Hepatocyte (in vitro differentiated cells): ENCODE data around the gene VSIG10L. TPM values are rescaled to one million over a fixed set of nuclear protein-coding genes. Genes with fewer than 3 reads are reported as not detected.

ENCODE experiments used
- DNase-seq: peaks from one replicate; pipeline ENCODE4 v3.0.0-alpha.2; 2016; ENCODE audit warnings: low spot score
- H2AFZ ChIP-seq: fragments of 200-600 bp; sonication (generic); 2 replicates; pipeline ENCODE4 v1.6.0; 2016; ENCODE audit warnings: antibody characterized with exemption, mild to moderate bottlenecking
- H3K27ac ChIP-seq: fragments of 200-600 bp; sonication (generic); 2 replicates; pipeline ENCODE4 v1.5.1; 2016; ENCODE audit warnings: mild to moderate bottlenecking
- H3K27me3 ChIP-seq: fragments of 200-600 bp; sonication (generic); 2 replicates; pipeline ENCODE4 v1.6.1; 2016
- H3K36me3 ChIP-seq: fragments of 200-600 bp; sonication (generic); replicated peaks from 2 replicates; pipeline ENCODE4 v1.5.1; 2016; ENCODE audit warnings: low read depth; ENCODE audit not compliant: insufficient read depth
- H3K4me1 ChIP-seq: fragments of 200-600 bp; sonication (generic); 2 replicates; pipeline ENCODE4 v1.5.1; 2016; ENCODE audit warnings: mild to moderate bottlenecking, moderate library complexity; ENCODE audit not compliant: insufficient read depth
- H3K4me2 ChIP-seq: fragments of 200-600 bp; sonication (generic); 2 replicates; pipeline ENCODE4 v1.6.0; 2016
- H3K4me3 ChIP-seq: fragments of 200-600 bp; sonication (generic); 2 replicates; pipeline ENCODE4 v1.5.1; 2016; ENCODE audit warnings: mild to moderate bottlenecking
- H3K79me2 ChIP-seq: fragments of 200-600 bp; sonication (generic); 2 replicates; pipeline ENCODE4 v1.6.0; 2017; ENCODE audit warnings: mild to moderate bottlenecking
- H3K9me2 ChIP-seq: fragments of 200-600 bp; sonication (generic); replicated peaks from 2 replicates; pipeline ENCODE4 v1.6.0; 2017; ENCODE audit warnings: mild to moderate bottlenecking; ENCODE audit not compliant: insufficient read depth
- H3K9me3 ChIP-seq: fragments of 200-600 bp; sonication (generic); 2 replicates; pipeline ENCODE4 v1.5.1; 2016; ENCODE audit warnings: low read depth, mild to moderate bottlenecking
- H4K20me1 ChIP-seq: fragments of 200-600 bp; sonication (generic); 2 replicates; pipeline ENCODE4 v1.6.0; 2016; ENCODE audit warnings: mild to moderate bottlenecking; ENCODE audit not compliant: insufficient read depth, poor library complexity, severe bottlenecking
- CTCF ChIP-seq: fragments of 200-600 bp; sonication (generic); IDR thresholded peaks from 2 replicates; pipeline ENCODE4 v1.5.1; 2016; ENCODE audit warnings: antibody characterized with exemption, mild to moderate bottlenecking; ENCODE audit not compliant: poor library complexity
- EZH2 ChIP-seq: fragments of 200-600 bp; sonication (generic); IDR thresholded peaks from 2 replicates; pipeline ENCODE4 v1.6.1; 2016; ENCODE audit warnings: antibody characterized with exemption, mild to moderate bottlenecking, borderline replicate concordance
- EZH2phosphoT487 ChIP-seq: fragments of 200-600 bp; sonication (generic); IDR thresholded peaks from one replicate; pipeline ENCODE4 v1.6.1; 2018; ENCODE audit warnings: antibody characterized with exemption, mild to moderate bottlenecking, low read depth, moderate library complexity; ENCODE audit not compliant: unreplicated experiment, severe bottlenecking
- WGBS: methylation state at CpG from one replicate; pipeline ENCODE4 v1.1.6; 2016; ENCODE audit warnings: low lambda C conversion rate; ENCODE audit errors: missing lambda C conversion rate; 5-methylcytosine and 5-hydroxymethylcytosine counted together
- polyA plus RNA-seq: library from polyadenylated mRNA; unstranded; fragments of >200 nt; fragmentation: Nextera tagmentation; extraction: Ambion mirVana; gene quantifications from 2 replicates; pipeline ENCODE4 v1.2.1, GENCODE V29; 2016
- total RNA-seq: library from RNA; depleted of rRNA; stranded (reverse); fragments of >200 nt; gene quantifications from 2 replicates; pipeline ENCODE4 v1.2.3, GENCODE V29; 2014

The VSIG10L gene
- total and polyA plus RNA-seq, 2 experiments from 2014 or later, result 3.4 to 7.8 TPM

- DNase-seq, result peak; percentile 78
- no peak for TF ChIP-seq EZH2
- Histone ChIP-seq H3K4me1 (peaks cover 38% of the 10 kb centered on the region), H3K4me3 (no peak overlapping the region), H3K36me3 (no peaks in the 10 kb centered on the region), H2AFZ (no peak overlapping the region), H3K4me2 (no peak overlapping the region), H3K9me3 (no peaks in the 10 kb centered on the region), H3K9me2 (no peaks in the 10 kb centered on the region), H3K27ac (peak overlapping the region; percentile 81), H3K79me2 (peaks cover 44% of the 10 kb centered on the region), H3K27me3 (no peaks in the 10 kb centered on the region), H4K20me1 (no peaks in the 10 kb centered on the region)
- WGBS, result 80% methylated on average over 4 of the region's 4 CpGs
Observed at GRCh38 chr19:51359294-51359693, 17.4 kb upstream of the VSIG10L start.

- Histone ChIP-seq H3K79me2 (peaks cover 43% of the 10 kb centered on the region), H3K27me3 (no peaks in the 10 kb centered on the region), H4K20me1 (no peaks in the 10 kb centered on the region), H2AFZ (no peak overlapping the region), H3K4me3 (no peak overlapping the region), H3K27ac (no peak overlapping the region), H3K4me2 (no peak overlapping the region), H3K36me3 (no peaks in the 10 kb centered on the region), H3K9me2 (no peaks in the 10 kb centered on the region), H3K9me3 (no peaks in the 10 kb centered on the region), H3K4me1 (peaks cover 31% of the 10 kb centered on the region)
- no peak for DNase-seq
- 93% methylated on average over 7 of the region's 7 CpGs for WGBS
- TF ChIP-seq EZH2 (no peak), EZH2phosphoT487 (no peak), CTCF (no peak)
Observed at GRCh38 chr19:51357952-51358351, 16.0 kb upstream of the VSIG10L start.

GRCh38 chr19:51356159-51356801 lies 14.3 kb upstream of the VSIG10L start:
- Histone ChIP-seq H3K79me2 (peaks cover 40% of the 10 kb centered on the region), H2AFZ (no peak overlapping the region), H3K9me3 (no peaks in the 10 kb centered on the region), H3K4me2 (no peak overlapping the region), H3K4me1 (peaks cover 26% of the 10 kb centered on the region), H3K27ac (no peak overlapping the region), H3K27me3 (no peaks in the 10 kb centered on the region), H3K4me3 (no peak overlapping the region), H4K20me1 (no peaks in the 10 kb centered on the region), H3K9me2 (no peaks in the 10 kb centered on the region), H3K36me3 (no peaks in the 10 kb centered on the region)
- no peak for TF ChIP-seq CTCF
- no peak for TF ChIP-seq EZH2
- no peak for TF ChIP-seq EZH2phosphoT487
- no peak for DNase-seq
- WGBS, result 91% methylated on average over 10 of the region's 10 CpGs

GRCh38 chr19:51354742-51355148 lies 12.8 kb upstream of the VSIG10L start:
- H3K4me2 ChIP-seq, result peak overlapping the region; percentile 67
- H3K36me3 ChIP-seq, result no peaks in the 10 kb centered on the region
- H2AFZ ChIP-seq, result no peak overlapping the region
- H3K9me3 ChIP-seq, result no peaks in the 10 kb centered on the region
- 2% methylated on average over 8 of the region's 8 CpGs for WGBS
- H3K27me3 ChIP-seq, result no peaks in the 10 kb centered on the region
- H4K20me1 ChIP-seq, result no peaks in the 10 kb centered on the region
- TF ChIP-seq CTCF, result no peak
- no peak for TF ChIP-seq EZH2phosphoT487
- TF ChIP-seq EZH2, result no peak
- no peaks in the 10 kb centered on the region for H3K9me2 ChIP-seq
- DNase-seq, result peak; percentile 79
- peaks cover 26% of the 10 kb centered on the region for H3K79me2 ChIP-seq
- H3K4me1 ChIP-seq, result peaks cover 24% of the 10 kb centered on the region
- peak overlapping the region; percentile 96 for H3K27ac ChIP-seq
- H3K4me3 ChIP-seq, result no peak overlapping the region
